Measurements from ENCODE around the gene LAMC3.

LAMC3 gene

GRCh38 chr9:131020388-131020787 is 11.4 kb downstream of the LAMC3 start:
- H3K4me3 ChIP-seq (replicated peaks; ENCODE audit: low read depth, low read length) = no peak overlapping the region
- DNase-seq (ENCODE audit: extremely low read depth, low read depth) = no peak
- TF ChIP-seq CTCF (IDR thresholded peaks at IDR 0.05; ENCODE audit: low read depth, low read length, missing control alignments) = no peak

- TF ChIP-seq CTCF (IDR thresholded peaks at IDR 0.05; ENCODE audit: low read depth, low read length, missing control alignments) = no peak
- no peak overlapping the region for H3K4me3 ChIP-seq (replicated peaks; ENCODE audit: low read depth, low read length)
These were observed 11.9 kb downstream of the LAMC3 start for GRCh38 chr9:131020862-131021261.

GRCh38 chr9:131021785-131022184 is 12.8 kb downstream of the LAMC3 start:
- no peak overlapping the region for H3K4me3 ChIP-seq (replicated peaks; ENCODE audit: low read depth, low read length)
- DNase-seq (ENCODE audit: extremely low read depth, low read depth) = no peak
- no peak for TF ChIP-seq CTCF (IDR thresholded peaks at IDR 0.05; ENCODE audit: low read depth, low read length, missing control alignments)

More at GRCh38 chr9:131020862-131021261, 11.9 kb downstream of the LAMC3 start:
- DNase-seq (ENCODE audit: extremely low read depth, low read depth) = no peak

DNA sequence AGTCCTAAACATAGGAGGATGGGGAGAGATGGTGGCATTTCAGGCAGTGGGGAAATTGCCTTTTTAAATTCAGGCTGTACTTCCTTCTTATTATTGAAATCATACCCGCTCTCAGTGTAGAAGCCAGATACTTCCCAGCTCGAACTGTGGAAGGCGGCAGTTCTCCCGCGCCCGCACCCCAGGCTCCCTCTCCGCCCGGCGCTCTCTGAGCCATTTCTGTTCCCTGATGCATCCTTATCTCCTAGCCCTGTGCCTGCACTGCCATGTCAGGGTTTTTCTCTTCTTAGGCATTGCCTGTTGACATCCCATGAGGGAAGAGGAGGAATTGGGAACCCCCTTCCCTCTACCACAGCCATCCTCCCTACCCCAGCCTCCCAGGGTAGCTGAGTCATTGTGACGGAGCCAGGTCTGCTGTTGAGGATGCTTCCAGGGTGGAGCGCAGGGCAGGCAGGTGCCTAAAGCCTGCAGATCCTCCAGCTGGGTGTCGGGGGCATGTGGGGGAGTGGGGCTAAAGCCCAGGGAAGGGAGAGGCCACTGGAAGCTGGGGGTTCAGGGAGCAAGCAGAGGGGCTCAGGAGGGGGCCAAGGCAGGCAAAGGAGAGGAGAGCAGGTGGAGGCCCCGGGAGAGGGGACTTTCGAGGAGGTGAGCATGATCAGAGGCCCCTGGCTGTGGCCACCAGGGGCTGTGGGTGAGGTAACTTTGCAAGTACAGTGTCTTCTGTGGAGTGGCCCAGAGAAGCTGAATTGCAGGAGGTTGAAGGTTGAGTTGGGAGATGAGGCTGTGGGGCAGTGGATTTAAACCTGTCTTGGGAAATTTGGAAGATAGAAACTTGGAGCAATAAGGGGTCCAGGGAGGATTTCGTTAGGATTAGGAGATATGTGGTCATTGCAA is 16.2 kb downstream of the LAMC3 start:
- TF ChIP-seq CTCF (IDR thresholded peaks at IDR 0.05; ENCODE audit: low read depth, low read length, missing control alignments) = no peak
- no peak for DNase-seq (ENCODE audit: extremely low read depth, low read depth)
- H3K4me3 ChIP-seq (replicated peaks; ENCODE audit: low read depth, low read length) = no peak overlapping the region

- no peak for DNase-seq (ENCODE audit: extremely low read depth, low read depth)
These were observed 17.2 kb downstream of the LAMC3 start for GRCh38 chr9:131025953-131026858.

More at GRCh38 chr9:131025953-131026858, 17.2 kb downstream of the LAMC3 start:
- no peak for TF ChIP-seq CTCF (IDR thresholded peaks at IDR 0.05; ENCODE audit: low read depth, low read length, missing control alignments)
- H3K4me3 ChIP-seq (replicated peaks; ENCODE audit: low read depth, low read length) = no peak overlapping the region

Data from HFF-Myc (cell line).